Peyer's patch (tissue), 4 donors: ENCODE measurements around the gene TTF1. TPM values are rescaled to one million over a fixed set of nuclear protein-coding genes. Genes with fewer than 3 reads are reported as not detected.
A peak's percentile ranks its signal among the peaks of the same experiment; 100 is the strongest.

Experiments used
- DNase-seq, 3 donors: peaks; one replicate each; pipeline ENCODE4 v3.0.0-alpha.2; 2017 to 2019
- H3K27ac ChIP-seq, 4 donors: fragments of 200-600 bp; sonication (generic); one replicate each; pipeline ENCODE4 v1.5.1; 2016 to 2019
- H3K27me3 ChIP-seq, 2 donors: fragments of 200-600 bp; sonication (generic); one replicate each; pipeline ENCODE4 v1.5.1; 2019
- H3K36me3 ChIP-seq, 3 donors: fragments of 200-600 bp; sonication (generic); one replicate each; pipeline ENCODE4 v1.5.1; 2016 to 2019
- H3K4me1 ChIP-seq, 4 donors: fragments of 200-600 bp; sonication (generic); one replicate each; pipeline ENCODE4 v1.5.1; 2016 to 2019
- H3K4me3 ChIP-seq, 4 donors: fragments of 200-600 bp; sonication (generic); 1 replicate in 3 of 4; 2 replicates in 1 of 4; pipeline ENCODE4 v1.5.1; 2016 to 2019; ENCODE audit warnings: mild to moderate bottlenecking in 1 of 4
- H3K9me3 ChIP-seq, 4 donors: fragments of 200-600 bp; sonication (generic); one replicate each; pipeline ENCODE4 v1.5.1; 2016 to 2019; ENCODE audit warnings: mild to moderate bottlenecking in 1 of 4
- POLR2A ChIP-seq, 2 donors: fragments of 450-650 bp; IDR thresholded peaks; one replicate each; pipeline ENCODE4 v1.5.1; 2017; ENCODE audit warnings: antibody characterized with exemption in 2 of 2, mild to moderate bottlenecking in 2 of 2, moderate library complexity in 2 of 2
- total RNA-seq, 4 donors: library from RNA; depleted of rRNA; stranded (reverse); fragments of >200 nt; gene quantifications; one replicate each; pipeline ENCODE4 v1.1.0, GENCODE V29; 2016
- TF ChIP-seq, protein P1 (sequence below), 6 experiments: fragments of 450-650 bp in 4 of 6; fragments of 200-600 bp in 2 of 6; sonication (generic) in 1 of 6; IDR thresholded peaks; one replicate each; pipeline ENCODE4 v1.5.1; 2017 to 2019; ENCODE audit warnings: antibody characterized with exemption in 6 of 6, mild to moderate bottlenecking in 3 of 6, moderate library complexity in 1 of 6

Gene TTF1
- total RNA-seq, 4 donors from 2014 or later, result 8.9 to 26.4 (median 9.9) TPM

DNA sequence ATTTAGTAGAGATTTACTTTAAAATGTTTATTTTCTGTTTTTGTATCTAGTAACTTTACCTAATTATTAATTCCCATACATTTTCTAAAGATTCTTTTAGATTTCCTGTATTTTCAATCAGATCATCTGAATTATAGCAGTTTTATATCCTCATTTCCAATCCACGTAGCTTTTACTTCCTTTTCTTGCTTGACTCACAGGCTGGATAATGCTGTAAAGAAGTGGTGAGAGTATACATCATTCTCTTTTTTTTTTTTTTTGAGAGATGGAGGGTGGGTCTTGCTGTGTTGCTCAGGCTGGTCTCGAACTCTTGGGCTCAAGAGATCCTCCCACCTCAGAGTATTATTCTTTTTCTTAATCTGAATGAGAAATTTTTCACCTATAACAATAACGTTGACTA lies 40.7 kb downstream of the TTF1 start:
- H3K9me3 ChIP-seq, result no peaks in the 10 kb centered on the region
- no peaks in the 10 kb centered on the region for H3K4me1 ChIP-seq
- no peaks in the 10 kb centered on the region for H3K27me3 ChIP-seq
- peak in 1 of 3 donors; percentile 4 for DNase-seq
- TF ChIP-seq, protein P1, sequence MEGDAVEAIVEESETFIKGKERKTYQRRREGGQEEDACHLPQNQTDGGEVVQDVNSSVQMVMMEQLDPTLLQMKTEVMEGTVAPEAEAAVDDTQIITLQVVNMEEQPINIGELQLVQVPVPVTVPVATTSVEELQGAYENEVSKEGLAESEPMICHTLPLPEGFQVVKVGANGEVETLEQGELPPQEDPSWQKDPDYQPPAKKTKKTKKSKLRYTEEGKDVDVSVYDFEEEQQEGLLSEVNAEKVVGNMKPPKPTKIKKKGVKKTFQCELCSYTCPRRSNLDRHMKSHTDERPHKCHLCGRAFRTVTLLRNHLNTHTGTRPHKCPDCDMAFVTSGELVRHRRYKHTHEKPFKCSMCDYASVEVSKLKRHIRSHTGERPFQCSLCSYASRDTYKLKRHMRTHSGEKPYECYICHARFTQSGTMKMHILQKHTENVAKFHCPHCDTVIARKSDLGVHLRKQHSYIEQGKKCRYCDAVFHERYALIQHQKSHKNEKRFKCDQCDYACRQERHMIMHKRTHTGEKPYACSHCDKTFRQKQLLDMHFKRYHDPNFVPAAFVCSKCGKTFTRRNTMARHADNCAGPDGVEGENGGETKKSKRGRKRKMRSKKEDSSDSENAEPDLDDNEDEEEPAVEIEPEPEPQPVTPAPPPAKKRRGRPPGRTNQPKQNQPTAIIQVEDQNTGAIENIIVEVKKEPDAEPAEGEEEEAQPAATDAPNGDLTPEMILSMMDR (IDR thresholded peaks at IDR 0.05), result no peak
- no peak for TF ChIP-seq POLR2A (IDR thresholded peaks at IDR 0.05)
- H3K4me3 ChIP-seq, result no peak overlapping the region
- no peaks in the 10 kb centered on the region for H3K36me3 ChIP-seq
- no peak overlapping the region for H3K27ac ChIP-seq

DNA sequence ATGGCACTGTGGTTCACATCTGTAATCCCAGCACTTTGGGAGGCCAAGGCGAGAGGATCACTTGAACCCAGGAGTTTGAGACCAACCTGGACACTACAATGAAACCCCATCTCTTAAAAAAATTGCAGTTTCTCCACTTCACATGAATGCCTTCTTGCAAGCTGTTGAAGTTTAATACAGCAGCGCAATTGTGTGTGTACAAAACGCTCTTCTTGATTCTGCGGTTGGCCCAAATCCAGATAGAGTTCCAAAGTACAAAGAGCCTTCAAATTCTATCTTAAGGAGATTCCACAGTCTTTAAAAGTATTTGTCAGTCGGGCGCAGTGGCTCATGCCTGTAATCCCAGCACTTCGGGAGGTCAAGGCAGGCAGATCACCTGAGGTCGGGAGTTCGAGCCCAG lies 42.6 kb downstream of the TTF1 start:
- Histone ChIP-seq H3K36me3 (no peaks in the 10 kb centered on the region), H3K4me1 (no peaks in the 10 kb centered on the region), H3K27me3 (no peaks in the 10 kb centered on the region), H3K27ac (no peak overlapping the region), H3K9me3 (no peaks in the 10 kb centered on the region), H3K4me3 (no peak overlapping the region)
- TF ChIP-seq, protein P1 (IDR thresholded peaks at IDR 0.05), result no peak
- no peak for TF ChIP-seq POLR2A (IDR thresholded peaks at IDR 0.05)
- DNase-seq, result peak in 1 of 3 donors; percentile 27

DNA sequence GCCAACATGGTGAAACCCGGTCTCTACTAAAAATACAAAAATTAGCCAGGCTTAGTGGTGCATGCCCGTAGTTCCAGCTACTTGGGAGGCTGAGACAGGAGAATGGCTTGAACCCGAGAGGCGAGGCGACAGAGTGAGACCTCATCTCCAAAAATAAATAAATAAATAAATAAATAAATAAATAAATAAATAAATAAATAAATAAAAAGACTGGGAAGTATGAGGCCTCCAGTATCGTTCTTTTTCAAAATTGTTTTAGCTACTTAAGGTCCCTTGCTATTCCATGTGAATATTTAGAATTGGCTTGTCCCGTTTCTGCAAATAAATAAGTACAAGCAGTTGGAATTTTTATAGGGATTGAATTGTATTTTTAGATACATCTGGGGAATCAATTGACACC lies 48.9 kb downstream of the TTF1 start:
- Histone ChIP-seq H3K27ac (no peak overlapping the region), H3K27me3 (no peaks in the 10 kb centered on the region), H3K4me3 (no peak overlapping the region), H3K9me3 (no peaks in the 10 kb centered on the region), H3K4me1 (peaks cover 0 to 11% (median 5%) of the 10 kb centered on the region in 4 donors), H3K36me3 (peaks cover 0 to 5% (median 0%) of the 10 kb centered on the region in 3 donors)
- no peak for DNase-seq
- TF ChIP-seq, protein P1 (IDR thresholded peaks at IDR 0.05), result no peak
- TF ChIP-seq POLR2A (IDR thresholded peaks at IDR 0.05), result no peak

DNA sequence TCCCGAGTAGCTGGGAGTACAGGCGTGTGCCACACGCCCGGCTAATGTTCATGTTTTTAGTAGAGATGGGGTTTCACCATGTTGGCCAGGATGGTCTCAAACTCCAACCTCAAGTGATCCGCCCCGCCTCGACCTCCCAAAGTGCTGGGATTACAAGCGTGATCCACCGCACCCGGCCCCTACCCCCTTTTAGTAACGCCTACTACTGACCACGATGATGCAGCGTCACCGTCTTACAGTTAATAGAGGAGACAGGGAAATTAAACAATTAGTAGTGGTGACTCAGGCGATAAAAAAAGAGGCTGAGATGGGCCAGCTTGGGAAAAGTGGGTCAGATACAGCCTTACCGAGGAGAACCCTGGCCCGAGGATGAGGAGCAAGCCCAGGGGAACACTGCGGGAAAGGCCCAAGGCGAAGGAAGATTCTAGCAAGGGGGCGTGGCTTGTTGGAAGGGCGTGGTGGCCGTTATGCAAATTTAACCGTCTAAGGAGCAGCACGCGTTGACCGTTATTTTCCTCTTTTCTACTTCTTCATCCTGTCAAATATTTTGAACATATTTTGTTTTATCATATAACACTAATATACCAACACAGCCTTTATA lies 50.2 kb downstream of the TTF1 start:
- no peak overlapping the region for H3K27ac ChIP-seq
- no peaks in the 10 kb centered on the region for H3K27me3 ChIP-seq
- peaks cover 0 to 16% (median 0%) of the 10 kb centered on the region in 3 donors for H3K36me3 ChIP-seq
- peak in 1 of 3 donors; percentile 51 for DNase-seq
- H3K9me3 ChIP-seq, result no peaks in the 10 kb centered on the region
- TF ChIP-seq, protein P1 (IDR thresholded peaks at IDR 0.05), result no peak
- TF ChIP-seq POLR2A (IDR thresholded peaks at IDR 0.05), result no peak
- no peak overlapping the region for H3K4me3 ChIP-seq
- peaks cover 0 to 24% (median 10%) of the 10 kb centered on the region in 4 donors for H3K4me1 ChIP-seq

DNA sequence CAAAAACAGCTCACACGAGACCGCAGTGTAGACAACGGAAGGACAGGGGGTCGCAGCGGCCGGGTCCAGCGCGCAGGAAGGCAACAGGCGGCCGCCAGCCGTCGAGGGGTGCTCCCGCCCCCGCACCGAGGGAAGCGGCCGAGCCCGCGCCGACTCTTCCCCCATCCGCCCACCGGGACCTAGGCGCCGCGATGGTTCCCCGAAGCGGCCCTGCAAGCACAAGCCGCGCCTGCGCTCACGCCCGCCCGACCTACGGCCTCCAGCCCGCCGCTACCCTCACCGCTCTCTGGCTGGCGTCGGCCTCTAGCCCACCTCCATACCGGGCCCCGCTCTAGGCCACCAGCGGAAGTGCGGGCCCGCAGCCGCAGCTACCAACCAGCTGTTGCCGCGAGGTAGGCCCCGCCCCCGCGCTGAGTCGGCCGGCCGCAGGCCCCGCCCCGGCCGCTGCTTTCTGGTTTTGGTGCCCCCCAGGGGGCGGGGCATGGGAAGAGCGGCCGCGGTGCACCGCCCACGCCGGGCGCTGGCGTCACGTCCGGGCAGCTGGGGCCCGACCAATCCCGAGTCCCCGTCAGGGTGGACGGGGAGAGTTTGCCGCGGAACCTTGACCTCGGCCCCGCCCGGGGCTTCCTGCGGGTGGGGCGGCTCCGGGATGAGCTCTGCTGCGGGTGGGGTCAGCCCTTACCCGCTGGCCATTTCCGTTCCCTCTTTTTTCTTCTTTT lies 51.8 kb downstream of the TTF1 start, which contains the start of gene SETX:
SETX (minus strand) TSS at position 350 of the 719 bp plus-strand sequence. CDS start 5,558 bp downstream, outside the sequence.
- Histone ChIP-seq H3K27me3 (no peaks in the 10 kb centered on the region), H3K4me1 (peaks cover 0 to 40% (median 11%) of the 10 kb centered on the region in 4 donors), H3K4me3 (peak within 1 kb of the TSS; percentile 87 to 93 (median 90)), H3K9me3 (no peaks in the 10 kb centered on the region), H3K36me3 (peaks cover 0 to 23% (median 0%) of the 10 kb centered on the region in 3 donors), H3K27ac (peak within 1 kb of the TSS; percentile 91 to 99 (median 96))
- peak; percentile 97 to 99 (median 99) for DNase-seq
- TF ChIP-seq, protein P1 (IDR thresholded peaks at IDR 0.05), result peak in 1 of 6 experiments; percentile 41
- peak; percentile 95 to 98 for TF ChIP-seq POLR2A (IDR thresholded peaks at IDR 0.05)
